ENCODE data around the gene CHID1.

Gene CHID1

DNA sequence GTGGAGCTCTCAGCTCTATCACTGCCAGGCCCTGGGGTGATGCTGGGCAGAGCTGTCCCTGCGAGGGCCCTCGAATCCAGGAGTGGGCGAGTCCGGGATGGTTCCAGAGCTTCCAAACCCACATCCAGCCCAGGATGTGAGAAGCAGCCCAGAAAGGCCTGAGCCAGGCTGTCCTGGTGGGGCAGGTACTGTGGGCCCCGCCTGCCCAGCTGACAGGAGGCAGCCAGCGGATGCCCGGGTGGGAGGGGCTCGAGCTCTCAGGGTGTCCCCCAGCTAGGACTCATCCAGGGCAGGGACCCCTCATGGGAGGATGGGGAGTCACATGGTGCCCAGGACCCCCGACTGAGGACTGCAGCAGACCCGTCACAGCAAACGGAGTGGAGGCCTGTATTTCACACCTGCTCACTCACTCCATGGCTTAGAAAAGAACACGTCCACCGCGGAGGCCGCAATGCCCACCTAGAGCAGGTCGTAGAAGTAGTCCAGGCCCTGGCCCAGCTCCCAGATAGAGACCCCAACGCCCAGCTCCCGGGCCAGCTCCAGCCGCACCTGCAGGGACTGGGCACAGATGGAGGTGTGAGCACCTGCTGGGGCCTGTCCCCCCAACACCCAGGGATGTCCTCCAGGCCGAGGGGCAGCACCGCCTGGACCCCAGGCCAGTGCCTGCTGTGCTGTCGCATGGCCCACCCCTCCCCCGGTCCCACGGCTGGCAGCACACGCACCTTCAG, 41.0 kb downstream of the CHID1 start:
- no peak overlapping the region for H4K8ac ChIP-seq (ENCODE audit: low read depth, low read length)
- H2BK120ac ChIP-seq (ENCODE audit: insufficient read depth, low read length, poor library complexity), result no peak overlapping the region
- H2AK5ac ChIP-seq (ENCODE audit: low read length), result no peak overlapping the region
- no peak overlapping the region for H3K27ac ChIP-seq (ENCODE audit: low read depth, low read length)
- H3K4me3 ChIP-seq (ENCODE audit: low read depth, low read length), result no peak overlapping the region
- H3K9ac ChIP-seq (ENCODE audit: low read length), result no peak overlapping the region
- no peaks in the 10 kb centered on the region for H3K4me1 ChIP-seq (ENCODE audit: control insufficient read depth in 1 of 2, insufficient read depth in 2 of 2, low read length in 2 of 2)
- H3K14ac ChIP-seq (ENCODE audit: low read length), result no peak overlapping the region
- no peak overlapping the region for H2BK5ac ChIP-seq (ENCODE audit: low read depth, low read length, poor library complexity)
- no peak overlapping the region for H2BK12ac ChIP-seq (ENCODE audit: low read length)
- no peak overlapping the region for H2AFZ ChIP-seq (ENCODE audit: insufficient read depth, low read length, poor library complexity)
- H3K4ac ChIP-seq (ENCODE audit: low read depth, low read length), result no peak overlapping the region
- H3K9me3 ChIP-seq (ENCODE audit: insufficient read depth, low read depth, low read length), result no peaks in the 10 kb centered on the region
- no peak overlapping the region for H3K23ac ChIP-seq (ENCODE audit: low read length)
- DNase-seq, result no peak
- WGBS (ENCODE audit: extremely low coverage, insufficient coverage, insufficient read length), result no CpG with 5 or more reads among the region's 25 CpGs
- H3K36me3 ChIP-seq (ENCODE audit: control insufficient read depth in 1 of 2, insufficient read depth in 2 of 2, low read length in 2 of 2), result peaks cover 4 to 12% of the 10 kb centered on the region in 2 experiments
- no peak overlapping the region for H3K4me2 ChIP-seq (ENCODE audit: low read length)
- no peaks in the 10 kb centered on the region for H3K27me3 ChIP-seq (ENCODE audit: insufficient read depth, low read length)
- no peaks in the 10 kb centered on the region for H3K79me2 ChIP-seq (ENCODE audit: control insufficient read depth, insufficient read depth, low read length, poor library complexity)
- peak overlapping the region; percentile 39 for H4K12ac ChIP-seq (ENCODE audit: low read depth, low read length)
- H3K18ac ChIP-seq (ENCODE audit: low read length), result no peak overlapping the region
- H3K79me1 ChIP-seq (ENCODE audit: low read length), result no peaks in the 10 kb centered on the region
- no peak overlapping the region for H4K91ac ChIP-seq (ENCODE audit: low read depth, low read length)

DNA sequence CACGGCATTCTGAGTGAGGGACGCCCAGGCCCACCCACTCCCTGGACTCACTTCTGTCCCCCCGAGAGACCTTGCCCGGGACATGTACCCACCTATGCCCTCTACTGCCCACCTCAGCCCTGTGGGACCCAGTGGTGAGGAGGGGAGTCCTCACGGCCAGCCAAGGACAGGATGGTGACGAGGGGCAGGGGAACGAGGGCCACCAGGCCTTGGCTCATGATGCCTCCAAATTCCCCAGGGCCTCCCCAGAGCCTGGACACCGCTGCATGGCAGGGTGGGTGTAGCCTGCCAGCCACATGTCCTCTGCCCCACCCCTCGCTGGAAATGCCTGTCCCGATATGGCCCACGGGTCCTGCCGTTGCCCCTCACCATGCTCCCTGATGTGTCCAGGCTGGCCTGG, 41.8 kb downstream of the CHID1 start:
- no peak overlapping the region for H2BK12ac ChIP-seq (ENCODE audit: low read length)
- no peaks in the 10 kb centered on the region for H3K79me2 ChIP-seq (ENCODE audit: control insufficient read depth, insufficient read depth, low read length, poor library complexity)
- H3K9me3 ChIP-seq (ENCODE audit: insufficient read depth, low read depth, low read length), result peaks cover 1% of the 10 kb centered on the region
- H4K91ac ChIP-seq (ENCODE audit: low read depth, low read length), result no peak overlapping the region
- no peak overlapping the region for H2AK5ac ChIP-seq (ENCODE audit: low read length)
- no peak overlapping the region for H3K4me2 ChIP-seq (ENCODE audit: low read length)
- H3K4me3 ChIP-seq (ENCODE audit: low read depth, low read length), result no peak overlapping the region
- H4K8ac ChIP-seq (ENCODE audit: low read depth, low read length), result no peak overlapping the region
- no peak overlapping the region for H3K4ac ChIP-seq (ENCODE audit: low read depth, low read length)
- no peak overlapping the region for H4K12ac ChIP-seq (ENCODE audit: low read depth, low read length)
- no peak overlapping the region for H3K14ac ChIP-seq (ENCODE audit: low read length)
- H3K27me3 ChIP-seq (ENCODE audit: insufficient read depth, low read length), result no peaks in the 10 kb centered on the region
- no peak overlapping the region for H3K23ac ChIP-seq (ENCODE audit: low read length)
- no peak for DNase-seq
- H3K27ac ChIP-seq (ENCODE audit: low read depth, low read length), result no peak overlapping the region
- no peak overlapping the region for H2BK5ac ChIP-seq (ENCODE audit: low read depth, low read length, poor library complexity)
- H3K9ac ChIP-seq (ENCODE audit: low read length), result no peak overlapping the region
- no peaks in the 10 kb centered on the region for H3K4me1 ChIP-seq (ENCODE audit: control insufficient read depth in 1 of 2, insufficient read depth in 2 of 2, low read length in 2 of 2)
- H3K79me1 ChIP-seq (ENCODE audit: low read length), result no peaks in the 10 kb centered on the region
- peaks cover 5 to 12% of the 10 kb centered on the region in 2 experiments for H3K36me3 ChIP-seq (ENCODE audit: control insufficient read depth in 1 of 2, insufficient read depth in 2 of 2, low read length in 2 of 2)
- H3K18ac ChIP-seq (ENCODE audit: low read length), result no peak overlapping the region
- H2BK120ac ChIP-seq (ENCODE audit: insufficient read depth, low read length, poor library complexity), result no peak overlapping the region
- no CpG with 5 or more reads among the region's 12 CpGs for WGBS (ENCODE audit: extremely low coverage, insufficient coverage, insufficient read length)
- no peak overlapping the region for H2AFZ ChIP-seq (ENCODE audit: insufficient read depth, low read length, poor library complexity)

DNA sequence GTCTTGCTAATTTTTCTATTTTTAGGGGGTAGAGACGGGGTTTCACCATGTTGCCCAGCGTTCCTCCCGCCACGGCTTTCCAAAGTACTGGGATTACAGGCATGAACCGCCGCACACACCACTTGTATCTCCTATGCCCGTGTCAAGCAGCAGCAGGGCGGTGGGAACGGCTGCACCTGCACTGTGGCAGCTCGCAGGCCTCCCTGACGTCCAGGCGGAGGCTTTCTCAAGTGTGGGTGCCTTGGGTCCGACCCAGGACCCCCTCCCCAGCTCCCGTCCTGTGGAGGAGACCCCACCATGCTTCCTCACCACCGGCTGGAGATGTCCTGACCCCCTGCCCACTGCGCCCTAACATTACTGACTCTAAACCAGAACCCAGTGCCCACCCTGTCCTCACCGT, 42.2 kb downstream of the CHID1 start:
- Histone ChIP-seq H3K14ac (ENCODE audit: low read length) (no peak overlapping the region), H2BK5ac (ENCODE audit: low read depth, low read length, poor library complexity) (no peak overlapping the region), H4K91ac (ENCODE audit: low read depth, low read length) (no peak overlapping the region), H3K23ac (ENCODE audit: low read length) (no peak overlapping the region), H3K79me2 (ENCODE audit: control insufficient read depth, insufficient read depth, low read length, poor library complexity) (no peaks in the 10 kb centered on the region), H3K4me2 (ENCODE audit: low read length) (no peak overlapping the region), H3K27me3 (ENCODE audit: insufficient read depth, low read length) (no peaks in the 10 kb centered on the region), H2AFZ (ENCODE audit: insufficient read depth, low read length, poor library complexity) (no peak overlapping the region), H3K4me3 (ENCODE audit: low read depth, low read length) (no peak overlapping the region), H3K36me3 (ENCODE audit: control insufficient read depth in 1 of 2, insufficient read depth in 2 of 2, low read length in 2 of 2) (peaks cover 5 to 12% of the 10 kb centered on the region in 2 experiments), H3K27ac (ENCODE audit: low read depth, low read length) (no peak overlapping the region), H3K79me1 (ENCODE audit: low read length) (no peaks in the 10 kb centered on the region), H2BK120ac (ENCODE audit: insufficient read depth, low read length, poor library complexity) (no peak overlapping the region), H3K4me1 (ENCODE audit: control insufficient read depth in 1 of 2, insufficient read depth in 2 of 2, low read length in 2 of 2) (no peaks in the 10 kb centered on the region), H4K12ac (ENCODE audit: low read depth, low read length) (no peak overlapping the region), H3K4ac (ENCODE audit: low read depth, low read length) (no peak overlapping the region), H3K9me3 (ENCODE audit: insufficient read depth, low read depth, low read length) (peaks cover 1% of the 10 kb centered on the region), H2BK12ac (ENCODE audit: low read length) (no peak overlapping the region), H2AK5ac (ENCODE audit: low read length) (no peak overlapping the region), H3K9ac (ENCODE audit: low read length) (no peak overlapping the region), H3K18ac (ENCODE audit: low read length) (no peak overlapping the region), H4K8ac (ENCODE audit: low read depth, low read length) (no peak overlapping the region)
- no CpG with 5 or more reads among the region's 17 CpGs for WGBS (ENCODE audit: extremely low coverage, insufficient coverage, insufficient read length)
- no peak for DNase-seq

DNA sequence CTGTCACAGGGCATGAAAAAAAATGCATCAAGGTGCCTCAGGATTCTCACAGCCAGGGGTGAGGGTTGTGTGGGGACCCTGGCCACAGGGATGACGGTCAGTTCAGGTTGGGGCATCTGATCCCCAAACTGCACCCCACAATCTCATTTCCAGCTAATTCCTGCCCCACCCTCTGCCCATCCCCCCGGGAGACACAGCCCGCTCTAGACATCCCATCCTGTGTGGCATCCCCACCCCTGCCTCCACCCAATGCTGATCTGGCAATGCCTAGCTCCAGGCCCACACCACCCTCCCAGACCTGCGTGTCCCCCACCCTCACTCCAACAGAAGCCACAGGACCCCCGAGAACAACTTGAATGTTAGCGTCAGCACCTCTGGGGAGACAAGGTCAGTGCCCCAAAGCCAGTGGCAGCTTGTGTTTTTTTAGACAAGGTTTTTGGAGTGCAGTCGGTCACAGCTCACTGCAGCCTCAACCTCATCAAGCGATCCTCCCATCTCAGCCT, 42.7 kb downstream of the CHID1 start:
- no peak overlapping the region for H3K18ac ChIP-seq (ENCODE audit: low read length)
- no peak overlapping the region for H4K91ac ChIP-seq (ENCODE audit: low read depth, low read length)
- no peak overlapping the region for H2AK5ac ChIP-seq (ENCODE audit: low read length)
- DNase-seq, result no peak
- no peaks in the 10 kb centered on the region for H3K79me2 ChIP-seq (ENCODE audit: control insufficient read depth, insufficient read depth, low read length, poor library complexity)
- no peaks in the 10 kb centered on the region for H3K27me3 ChIP-seq (ENCODE audit: insufficient read depth, low read length)
- peaks cover 1% of the 10 kb centered on the region for H3K9me3 ChIP-seq (ENCODE audit: insufficient read depth, low read depth, low read length)
- H3K23ac ChIP-seq (ENCODE audit: low read length), result no peak overlapping the region
- no peaks in the 10 kb centered on the region for H3K4me1 ChIP-seq (ENCODE audit: control insufficient read depth in 1 of 2, insufficient read depth in 2 of 2, low read length in 2 of 2)
- H3K9ac ChIP-seq (ENCODE audit: low read length), result no peak overlapping the region
- H3K4ac ChIP-seq (ENCODE audit: low read depth, low read length), result no peak overlapping the region
- no peak overlapping the region for H4K8ac ChIP-seq (ENCODE audit: low read depth, low read length)
- no peaks in the 10 kb centered on the region for H3K79me1 ChIP-seq (ENCODE audit: low read length)
- no peak overlapping the region for H3K4me2 ChIP-seq (ENCODE audit: low read length)
- no peak overlapping the region for H3K14ac ChIP-seq (ENCODE audit: low read length)
- no peak overlapping the region for H3K27ac ChIP-seq (ENCODE audit: low read depth, low read length)
- H2BK5ac ChIP-seq (ENCODE audit: low read depth, low read length, poor library complexity), result no peak overlapping the region
- no peak overlapping the region for H2AFZ ChIP-seq (ENCODE audit: insufficient read depth, low read length, poor library complexity)
- no peak overlapping the region for H2BK12ac ChIP-seq (ENCODE audit: low read length)
- no CpG with 5 or more reads among the region's 8 CpGs for WGBS (ENCODE audit: extremely low coverage, insufficient coverage, insufficient read length)
- no peak overlapping the region for H2BK120ac ChIP-seq (ENCODE audit: insufficient read depth, low read length, poor library complexity)
- H3K4me3 ChIP-seq (ENCODE audit: low read depth, low read length), result no peak overlapping the region
- H3K36me3 ChIP-seq (ENCODE audit: control insufficient read depth in 1 of 2, insufficient read depth in 2 of 2, low read length in 2 of 2), result peaks cover 5 to 12% of the 10 kb centered on the region in 2 experiments
- H4K12ac ChIP-seq (ENCODE audit: low read depth, low read length), result no peak overlapping the region
